ENCODE results near the gene GPRC5C. TPM values are rescaled to one million over a fixed set of nuclear protein-coding genes. Genes with fewer than 3 reads are reported as not detected.

The GPRC5C gene
- total and polyA plus RNA-seq, 4 donors: 34.2 to 195 (median 119) TPM

DNA sequence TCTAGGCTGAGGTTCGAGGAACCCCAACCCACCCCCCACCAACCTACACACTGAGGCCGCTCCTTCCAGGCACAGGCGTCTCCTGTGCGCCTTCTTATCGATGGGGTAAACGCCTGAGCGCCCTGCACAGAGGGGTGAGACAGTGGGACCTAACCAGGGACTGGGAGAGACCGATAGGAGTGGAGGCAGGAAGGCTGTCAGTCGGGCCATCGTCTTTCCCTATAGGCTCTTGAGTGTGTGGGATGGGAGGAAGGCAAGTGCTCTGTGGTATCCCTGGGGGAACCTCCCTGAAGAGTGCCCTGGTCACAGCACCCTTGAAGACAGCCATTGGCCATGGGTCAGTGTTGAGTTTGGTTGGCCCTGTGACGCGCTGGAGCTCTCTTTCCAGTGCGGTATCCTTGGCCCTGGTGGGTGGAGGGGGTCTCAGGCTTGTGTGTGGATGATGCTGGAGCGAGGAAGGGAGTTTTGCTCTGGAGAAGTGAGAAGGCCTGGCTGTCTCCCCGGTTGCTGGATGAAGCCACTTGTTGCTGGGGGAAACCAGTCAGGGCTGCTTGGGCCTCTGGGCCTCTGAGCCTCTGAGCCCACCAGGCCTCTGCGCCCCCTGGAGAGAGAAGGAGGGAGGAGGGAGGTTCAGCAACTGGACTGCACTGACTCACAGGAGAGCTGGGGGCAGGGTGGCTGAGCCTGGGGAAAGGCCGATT, 1.7 kb downstream of the GPRC5C start:
- Histone ChIP-seq H3K27me3 (ENCODE audit: control insufficient read depth in 4 of 4, insufficient read depth in 4 of 4, low read length in 3 of 4) (no peaks in the 10 kb centered on the region), H3K9ac (ENCODE audit: low read depth in 1 of 2, low read length in 2 of 2) (peak overlapping the region; percentile 15 to 80)
- DNase-seq (ENCODE audit: low spot score): no peak

DNA sequence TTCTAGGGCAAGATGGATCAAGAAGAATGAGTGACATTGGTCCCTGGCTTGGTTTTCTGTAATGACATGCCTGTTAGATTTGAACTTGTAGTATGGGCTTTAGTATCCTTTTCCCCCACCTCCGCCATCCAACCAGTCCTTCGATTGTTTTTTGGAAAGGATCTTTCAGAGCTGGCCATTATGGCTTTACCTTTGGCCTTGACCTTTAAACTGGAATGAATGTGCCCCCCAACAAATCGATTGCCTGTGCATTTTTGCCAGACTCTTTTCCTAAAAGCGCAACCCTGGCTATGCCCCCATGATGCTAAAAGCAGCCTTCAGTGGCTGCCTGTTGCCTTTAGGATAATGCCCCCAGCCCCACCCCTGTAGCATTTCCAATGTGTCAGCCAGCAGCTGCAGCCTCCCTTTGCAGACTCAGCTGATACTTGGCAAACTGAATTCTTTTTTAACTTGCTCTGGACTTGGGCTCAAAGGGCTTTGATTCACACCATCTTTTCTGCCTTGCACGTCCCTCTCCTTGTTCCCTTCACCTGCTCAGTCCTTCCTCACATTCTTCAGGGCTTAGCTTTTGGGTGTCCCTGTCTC, 4.0 kb downstream of the GPRC5C start:
- peak; percentile 44 for TF ChIP-seq HNF4G (IDR thresholded peaks at IDR 0.05)
- TF ChIP-seq, protein P1, sequence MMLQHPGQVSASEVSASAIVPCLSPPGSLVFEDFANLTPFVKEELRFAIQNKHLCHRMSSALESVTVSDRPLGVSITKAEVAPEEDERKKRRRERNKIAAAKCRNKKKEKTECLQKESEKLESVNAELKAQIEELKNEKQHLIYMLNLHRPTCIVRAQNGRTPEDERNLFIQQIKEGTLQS (IDR thresholded peaks at IDR 0.05): no peak
- peak; percentile 66 for TF ChIP-seq NR2F2 (IDR thresholded peaks at IDR 0.05)
- peak; percentile 56 for TF ChIP-seq YY1 (IDR thresholded peaks at IDR 0.05)
- peak; percentile 63 to 73 for TF ChIP-seq HNF4A (conservative IDR thresholded peaks at IDR 0.05)
- TF ChIP-seq JUND (IDR thresholded peaks at IDR 0.05): peak in 1 of 2 donors; percentile 15
- peak; percentile 52 to 65 for TF ChIP-seq RXRA (IDR thresholded peaks at IDR 0.05)
- TF ChIP-seq, protein P2, sequence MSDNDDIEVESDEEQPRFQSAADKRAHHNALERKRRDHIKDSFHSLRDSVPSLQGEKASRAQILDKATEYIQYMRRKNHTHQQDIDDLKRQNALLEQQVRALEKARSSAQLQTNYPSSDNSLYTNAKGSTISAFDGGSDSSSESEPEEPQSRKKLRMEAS (IDR thresholded peaks at IDR 0.05): no peak
- no peaks in the 10 kb centered on the region for H3K9me3 ChIP-seq (ENCODE audit: control insufficient read depth in 4 of 4, low read length in 3 of 4)
- 30% methylated on average over 5 of the region's 5 CpGs for WGBS
- peak overlapping the region in 1 of 3 donors; percentile 15 for H3K4me3 ChIP-seq (ENCODE audit: low read depth in 1 of 3, low read length in 3 of 3)
- no peak for DNase-seq (ENCODE audit: low spot score)
- peak overlapping the region in 1 of 2 donors; percentile 43 for H3K9ac ChIP-seq (ENCODE audit: low read depth in 1 of 2, low read length in 2 of 2)
- no peaks in the 10 kb centered on the region for H3K27me3 ChIP-seq (ENCODE audit: control insufficient read depth in 4 of 4, insufficient read depth in 4 of 4, low read length in 3 of 4)
- peak overlapping the region; percentile 57 to 84 for H3K27ac ChIP-seq (ENCODE audit: low read depth in 1 of 2, low read length in 2 of 2)
- H3K4me1 ChIP-seq (ENCODE audit: control insufficient read depth in 4 of 4, insufficient read depth in 4 of 4, low read length in 3 of 4): peaks cover 6 to 67% (median 56%) of the 10 kb centered on the region in 4 donors
- peaks cover 0 to 5% (median 0%) of the 10 kb centered on the region in 4 donors for H3K36me3 ChIP-seq (ENCODE audit: control insufficient read depth in 4 of 4, insufficient read depth in 3 of 4, low read depth in 1 of 4, low read length in 3 of 4)

More for the DNA sequence above, 1.7 kb downstream of the GPRC5C start:
- Histone ChIP-seq H3K36me3 (ENCODE audit: control insufficient read depth in 4 of 4, insufficient read depth in 3 of 4, low read depth in 1 of 4, low read length in 3 of 4) (no peaks in the 10 kb centered on the region), H3K9me3 (ENCODE audit: control insufficient read depth in 4 of 4, low read length in 3 of 4) (no peaks in the 10 kb centered on the region), H3K4me1 (ENCODE audit: control insufficient read depth in 4 of 4, insufficient read depth in 4 of 4, low read length in 3 of 4) (peaks cover 13 to 60% (median 51%) of the 10 kb centered on the region in 4 donors), H3K27ac (ENCODE audit: low read depth in 1 of 2, low read length in 2 of 2) (peak overlapping the region; percentile 99 to 100), H3K4me3 (ENCODE audit: low read depth in 1 of 3, low read length in 3 of 3) (peak overlapping the region; percentile 24 to 89 (median 88))
- WGBS: 29% methylated on average over 17 of the region's 17 CpGs
- TF ChIP-seq JUND (IDR thresholded peaks at IDR 0.05) (no peak), HNF4A (conservative IDR thresholded peaks at IDR 0.05) (peak in 1 of 2 donors; percentile 1)
- TF ChIP-seq, protein P3, sequence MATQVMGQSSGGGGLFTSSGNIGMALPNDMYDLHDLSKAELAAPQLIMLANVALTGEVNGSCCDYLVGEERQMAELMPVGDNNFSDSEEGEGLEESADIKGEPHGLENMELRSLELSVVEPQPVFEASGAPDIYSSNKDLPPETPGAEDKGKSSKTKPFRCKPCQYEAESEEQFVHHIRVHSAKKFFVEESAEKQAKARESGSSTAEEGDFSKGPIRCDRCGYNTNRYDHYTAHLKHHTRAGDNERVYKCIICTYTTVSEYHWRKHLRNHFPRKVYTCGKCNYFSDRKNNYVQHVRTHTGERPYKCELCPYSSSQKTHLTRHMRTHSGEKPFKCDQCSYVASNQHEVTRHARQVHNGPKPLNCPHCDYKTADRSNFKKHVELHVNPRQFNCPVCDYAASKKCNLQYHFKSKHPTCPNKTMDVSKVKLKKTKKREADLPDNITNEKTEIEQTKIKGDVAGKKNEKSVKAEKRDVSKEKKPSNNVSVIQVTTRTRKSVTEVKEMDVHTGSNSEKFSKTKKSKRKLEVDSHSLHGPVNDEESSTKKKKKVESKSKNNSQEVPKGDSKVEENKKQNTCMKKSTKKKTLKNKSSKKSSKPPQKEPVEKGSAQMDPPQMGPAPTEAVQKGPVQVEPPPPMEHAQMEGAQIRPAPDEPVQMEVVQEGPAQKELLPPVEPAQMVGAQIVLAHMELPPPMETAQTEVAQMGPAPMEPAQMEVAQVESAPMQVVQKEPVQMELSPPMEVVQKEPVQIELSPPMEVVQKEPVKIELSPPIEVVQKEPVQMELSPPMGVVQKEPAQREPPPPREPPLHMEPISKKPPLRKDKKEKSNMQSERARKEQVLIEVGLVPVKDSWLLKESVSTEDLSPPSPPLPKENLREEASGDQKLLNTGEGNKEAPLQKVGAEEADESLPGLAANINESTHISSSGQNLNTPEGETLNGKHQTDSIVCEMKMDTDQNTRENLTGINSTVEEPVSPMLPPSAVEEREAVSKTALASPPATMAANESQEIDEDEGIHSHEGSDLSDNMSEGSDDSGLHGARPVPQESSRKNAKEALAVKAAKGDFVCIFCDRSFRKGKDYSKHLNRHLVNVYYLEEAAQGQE (IDR thresholded peaks at IDR 0.05): peak; percentile 86

DNA sequence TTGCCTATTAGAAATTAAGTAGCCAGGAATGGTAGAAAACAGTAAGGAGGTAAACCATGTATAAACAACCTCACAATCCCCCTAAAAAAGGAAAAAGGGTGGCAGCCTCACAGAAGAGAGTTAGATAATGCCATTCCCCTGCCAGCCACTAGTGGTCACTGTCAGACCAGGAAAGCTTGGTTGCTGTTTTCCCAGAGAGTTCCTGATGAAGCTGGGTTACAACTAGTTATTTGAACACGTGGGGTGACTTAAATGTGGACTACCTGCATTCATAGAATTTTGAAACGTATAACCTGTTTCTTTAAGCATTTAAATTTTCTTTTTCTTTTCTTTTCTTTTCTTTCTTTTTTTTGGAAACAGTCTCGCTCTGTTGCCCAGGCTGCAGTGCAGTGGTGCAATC, 5.8 kb downstream of the GPRC5C start:
- no peaks in the 10 kb centered on the region for H3K9me3 ChIP-seq (ENCODE audit: control insufficient read depth in 4 of 4, low read length in 3 of 4)
- 71% methylated on average over 3 of the region's 3 CpGs for WGBS
- peak overlapping the region in 1 of 2 donors; percentile 84 for H3K27ac ChIP-seq (ENCODE audit: low read depth in 1 of 2, low read length in 2 of 2)
- H3K36me3 ChIP-seq (ENCODE audit: control insufficient read depth in 4 of 4, insufficient read depth in 3 of 4, low read depth in 1 of 4, low read length in 3 of 4): peaks cover 0 to 8% (median 0%) of the 10 kb centered on the region in 4 donors
- peaks cover 10 to 76% (median 65%) of the 10 kb centered on the region in 4 donors for H3K4me1 ChIP-seq (ENCODE audit: control insufficient read depth in 4 of 4, insufficient read depth in 4 of 4, low read length in 3 of 4)
- H3K4me3 ChIP-seq (ENCODE audit: low read depth in 1 of 3, low read length in 3 of 3): no peak overlapping the region
- no peaks in the 10 kb centered on the region for H3K27me3 ChIP-seq (ENCODE audit: control insufficient read depth in 4 of 4, insufficient read depth in 4 of 4, low read length in 3 of 4)
- no peak overlapping the region for H3K9ac ChIP-seq (ENCODE audit: low read depth in 1 of 2, low read length in 2 of 2)
- TF ChIP-seq RAD21 (IDR thresholded peaks at IDR 0.05) (peak; percentile 83 to 87), RXRA (IDR thresholded peaks at IDR 0.05) (no peak), EGR1 (IDR thresholded peaks at IDR 0.05; ENCODE audit: low read depth in 2 of 2) (no peak)
- TF ChIP-seq, protein P4, sequence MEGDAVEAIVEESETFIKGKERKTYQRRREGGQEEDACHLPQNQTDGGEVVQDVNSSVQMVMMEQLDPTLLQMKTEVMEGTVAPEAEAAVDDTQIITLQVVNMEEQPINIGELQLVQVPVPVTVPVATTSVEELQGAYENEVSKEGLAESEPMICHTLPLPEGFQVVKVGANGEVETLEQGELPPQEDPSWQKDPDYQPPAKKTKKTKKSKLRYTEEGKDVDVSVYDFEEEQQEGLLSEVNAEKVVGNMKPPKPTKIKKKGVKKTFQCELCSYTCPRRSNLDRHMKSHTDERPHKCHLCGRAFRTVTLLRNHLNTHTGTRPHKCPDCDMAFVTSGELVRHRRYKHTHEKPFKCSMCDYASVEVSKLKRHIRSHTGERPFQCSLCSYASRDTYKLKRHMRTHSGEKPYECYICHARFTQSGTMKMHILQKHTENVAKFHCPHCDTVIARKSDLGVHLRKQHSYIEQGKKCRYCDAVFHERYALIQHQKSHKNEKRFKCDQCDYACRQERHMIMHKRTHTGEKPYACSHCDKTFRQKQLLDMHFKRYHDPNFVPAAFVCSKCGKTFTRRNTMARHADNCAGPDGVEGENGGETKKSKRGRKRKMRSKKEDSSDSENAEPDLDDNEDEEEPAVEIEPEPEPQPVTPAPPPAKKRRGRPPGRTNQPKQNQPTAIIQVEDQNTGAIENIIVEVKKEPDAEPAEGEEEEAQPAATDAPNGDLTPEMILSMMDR (IDR thresholded peaks at IDR 0.05; ENCODE audit: low read depth, low read length, missing input control): peak; percentile 86
- DNase-seq (ENCODE audit: low spot score): no peak

Measured in liver (tissue), 9 donors.